Right atrium auricular region (tissue), 2 donors: ENCODE results near the gene CXCR5. TPM values are rescaled to one million over a fixed set of nuclear protein-coding genes. Genes with fewer than 3 reads are reported as not detected.
A peak's percentile ranks its signal among the peaks of the same experiment; 100 is the strongest.

ENCODE experiments used
- DNase-seq: peaks from one replicate; pipeline ENCODE4 v3.0.0-alpha.2; 2019; ENCODE audit warnings: low spot score
- H3K27ac ChIP-seq, 2 donors: fragments of 200-600 bp; sonication (generic); 1 replicate in 1 of 2; 2 replicates in 1 of 2; pipeline ENCODE4 v1.5.1; 2016 to 2019
- H3K27me3 ChIP-seq, 2 donors: fragments of 200-600 bp; sonication (generic); one replicate each; pipeline versions ENCODE4 v1.5.1 to v1.6.0; 2017 to 2019
- H3K36me3 ChIP-seq: fragments of 200-600 bp; sonication (generic); one replicate; pipeline ENCODE4 v1.5.1; 2016
- H3K4me1 ChIP-seq, 2 donors: fragments of 200-600 bp; sonication (generic); one replicate each; pipeline versions ENCODE4 v1.5.1 to v1.6.0; 2017 to 2019
- H3K4me3 ChIP-seq, 2 donors: fragments of 200-600 bp; sonication (generic); 1 replicate in 1 of 2; 2 replicates in 1 of 2; pipeline ENCODE4 v1.5.1; 2017 to 2019; ENCODE audit warnings: mild to moderate bottlenecking in 1 of 2, moderate library complexity in 1 of 2
- H3K9me3 ChIP-seq, 2 donors: fragments of 200-600 bp; sonication (generic); one replicate each; pipeline ENCODE4 v1.5.1; 2019
- CTCF ChIP-seq, 2 donors: fragments of 200-600 bp; sonication (generic); IDR thresholded peaks; one replicate each; pipeline ENCODE4 v1.5.1; 2019; ENCODE audit warnings: antibody characterized with exemption in 2 of 2
- total RNA-seq, 2 donors: library from RNA; depleted of rRNA; stranded (reverse); fragments of >200 nt; gene quantifications; one replicate each; pipeline ENCODE4 v1.1.0, GENCODE V29; 2016

The CXCR5 gene
- total RNA-seq, 2 donors from 2014 or later = 0.16 TPM; not detected in 1

DNA sequence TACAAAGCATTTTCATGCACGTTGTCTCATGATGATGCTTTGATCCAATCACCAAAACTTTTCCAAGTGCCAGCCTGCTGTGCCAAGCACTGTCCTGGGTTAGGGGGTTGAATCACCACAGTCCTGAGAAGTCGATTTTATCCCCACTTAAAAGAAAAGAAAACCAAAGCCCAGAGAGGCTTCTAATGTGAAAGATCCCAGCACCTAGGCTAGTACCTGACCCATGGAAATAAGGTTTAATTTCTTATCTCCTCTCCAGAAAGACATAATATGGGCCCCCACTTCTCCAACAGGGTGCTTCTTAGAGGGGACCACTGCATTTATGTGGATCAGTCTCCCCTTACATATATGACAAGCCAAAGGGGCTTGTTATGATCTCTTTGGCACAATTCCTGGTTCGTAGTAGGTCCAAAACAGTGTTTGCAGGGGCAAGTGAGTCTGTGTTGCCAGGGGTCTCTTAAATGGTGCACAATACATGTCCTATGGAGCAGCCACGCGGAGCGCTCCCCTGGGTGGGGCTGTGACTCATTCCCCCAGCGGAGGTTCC, 43.9 kb downstream of the CXCR5 start:
- Histone ChIP-seq H3K27ac (peak overlapping the region; percentile 98 to 99), H3K36me3 (no peaks in the 10 kb centered on the region), H3K27me3 (no peaks in the 10 kb centered on the region), H3K4me3 (peak overlapping the region in 1 of 2 donors; percentile 82), H3K4me1 (peaks cover 0 to 51% of the 10 kb centered on the region in 2 donors), H3K9me3 (no peaks in the 10 kb centered on the region)
- DNase-seq = no peak
- TF ChIP-seq CTCF (IDR thresholded peaks at IDR 0.05) = no peak

GRCh38 chr11:118928101-118928869, 44.6 kb downstream of the CXCR5 start:
- Histone ChIP-seq H3K9me3 (no peaks in the 10 kb centered on the region), H3K4me1 (peaks cover 0 to 49% of the 10 kb centered on the region in 2 donors), H3K27ac (peak overlapping the region; percentile 98 to 99), H3K27me3 (no peaks in the 10 kb centered on the region), H3K36me3 (no peaks in the 10 kb centered on the region), H3K4me3 (peak overlapping the region; percentile 59 to 82)
- TF ChIP-seq CTCF (IDR thresholded peaks at IDR 0.05) = peak; percentile 88 to 94
- DNase-seq = peak; percentile 97

GRCh38 chr11:118928870-118929500, 45.3 kb downstream of the CXCR5 start:
- H3K36me3 ChIP-seq = no peaks in the 10 kb centered on the region
- no peak for TF ChIP-seq CTCF (IDR thresholded peaks at IDR 0.05)
- peak overlapping the region; percentile 59 to 82 for H3K4me3 ChIP-seq
- peak overlapping the region; percentile 98 to 99 for H3K27ac ChIP-seq
- H3K27me3 ChIP-seq = no peaks in the 10 kb centered on the region
- peaks cover 0 to 48% of the 10 kb centered on the region in 2 donors for H3K4me1 ChIP-seq
- DNase-seq = no peak
- H3K9me3 ChIP-seq = no peaks in the 10 kb centered on the region

DNA sequence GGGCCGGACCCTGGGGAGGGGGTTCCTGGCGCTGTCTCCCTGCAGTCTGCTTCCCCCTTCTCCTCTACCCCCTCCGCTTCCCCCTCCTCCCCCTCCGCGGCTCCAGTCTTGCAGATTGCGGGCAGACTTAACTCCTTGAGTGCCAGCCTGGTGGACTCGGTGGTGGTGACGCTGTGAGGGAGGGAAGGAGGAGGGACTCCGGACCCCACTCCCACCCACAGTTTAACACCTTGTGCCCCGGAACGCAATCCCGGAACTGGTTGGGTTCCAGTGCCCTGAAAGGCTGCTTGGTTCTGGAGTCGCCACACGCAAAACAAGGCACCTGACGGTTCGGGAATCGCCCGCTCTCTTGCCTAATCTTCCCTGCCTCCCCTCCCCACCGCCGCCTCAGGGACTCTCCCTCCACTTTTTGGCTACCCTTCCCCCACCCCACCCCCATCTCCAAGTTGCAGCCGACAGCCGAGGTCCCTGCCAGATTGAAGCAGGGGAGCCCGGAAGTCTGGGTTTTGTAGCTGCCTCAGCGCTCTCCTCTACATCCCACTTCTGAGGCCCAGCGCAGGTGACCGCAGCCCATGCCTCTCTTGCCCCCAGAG, 45.9 kb downstream of the CXCR5 start:
- TF ChIP-seq CTCF (IDR thresholded peaks at IDR 0.05) = no peak
- peak; percentile 88 for DNase-seq
- peak overlapping the region; percentile 98 to 99 for H3K27ac ChIP-seq
- no peaks in the 10 kb centered on the region for H3K36me3 ChIP-seq
- H3K9me3 ChIP-seq = no peaks in the 10 kb centered on the region
- peaks cover 0 to 47% of the 10 kb centered on the region in 2 donors for H3K4me1 ChIP-seq
- H3K27me3 ChIP-seq = no peaks in the 10 kb centered on the region
- H3K4me3 ChIP-seq = peak overlapping the region; percentile 59 to 82

DNA sequence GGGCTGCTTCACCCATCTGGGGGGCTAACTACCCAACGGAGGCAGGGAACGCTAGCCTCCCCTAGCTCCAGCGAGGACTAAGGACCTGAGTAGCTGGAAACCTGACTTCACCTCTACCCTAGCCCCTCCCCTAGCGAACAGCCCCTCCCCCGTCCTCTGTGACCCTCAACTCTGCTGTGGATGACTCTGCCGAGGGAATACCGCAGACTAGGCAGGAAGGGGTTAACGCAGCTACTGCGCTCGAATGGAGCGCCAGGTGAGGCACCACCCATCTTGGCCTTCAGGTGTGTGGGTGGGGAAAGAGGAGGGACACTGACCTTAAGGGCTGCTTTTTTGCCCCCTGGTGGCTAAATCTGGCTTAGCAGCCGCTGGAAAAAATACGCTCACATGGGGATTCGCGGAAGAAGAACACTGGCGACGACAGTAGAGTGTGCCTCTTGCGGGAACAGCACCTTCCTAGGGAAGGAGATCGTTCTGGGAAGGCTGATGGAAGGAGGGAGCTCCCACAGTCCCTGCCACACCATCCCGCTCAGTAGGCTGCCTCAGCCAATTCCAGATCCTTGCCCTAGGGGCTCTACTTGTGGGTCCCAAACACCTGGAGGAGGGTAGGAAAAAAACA, 46.5 kb downstream of the CXCR5 start:
- peak; percentile 90 to 98 for TF ChIP-seq CTCF (IDR thresholded peaks at IDR 0.05)
- peak overlapping the region; percentile 98 to 99 for H3K27ac ChIP-seq
- peak; percentile 89 for DNase-seq
- no peaks in the 10 kb centered on the region for H3K9me3 ChIP-seq
- H3K27me3 ChIP-seq = no peaks in the 10 kb centered on the region
- H3K36me3 ChIP-seq = no peaks in the 10 kb centered on the region
- H3K4me1 ChIP-seq = peaks cover 0 to 47% of the 10 kb centered on the region in 2 donors
- H3K4me3 ChIP-seq = peak overlapping the region; percentile 59 to 82
